NCI-H774 (cell line): ENCODE measurements around the gene GPC3.

Source experiments
- DNase-seq: peaks from one replicate; lab custom pipeline; 2025; lab: John Stamatoyannopoulos, UW

GPC3 gene

DNA sequence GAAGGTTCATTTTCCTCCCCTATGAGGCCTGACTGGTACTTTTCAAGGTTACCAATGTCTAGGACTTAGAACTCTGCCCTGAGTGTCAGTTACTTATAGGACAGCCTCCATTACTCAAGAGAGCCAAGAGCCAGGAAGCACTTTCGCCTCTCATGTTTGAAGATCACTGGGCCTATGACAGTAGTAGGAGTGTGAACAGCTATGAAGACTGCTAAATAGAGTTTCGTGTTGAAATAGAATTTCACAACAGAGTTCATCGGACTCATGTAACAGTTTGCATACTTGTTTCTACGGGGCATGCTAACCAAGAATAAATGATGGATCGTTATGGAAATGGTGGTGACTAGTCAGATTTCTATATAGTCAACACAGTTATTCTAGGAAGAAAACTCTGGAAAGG is 472.3 kb downstream of the GPC3 start:
- DNase-seq, result no peak

GRCh38 chrX:133511041-133511440 is 474.4 kb downstream of the GPC3 start:
- no peak for DNase-seq

- no peak for DNase-seq
Observed at GRCh38 chrX:133497356-133497755, 488.0 kb downstream of the GPC3 start.

GRCh38 chrX:133495464-133496391 is 489.7 kb downstream of the GPC3 start:
- no peak for DNase-seq

GRCh38 chrX:133493366-133493765 is 492.0 kb downstream of the GPC3 start:
- no peak for DNase-seq

- no peak for DNase-seq
Observed at GRCh38 chrX:133490955-133491354, 494.4 kb downstream of the GPC3 start.
